H1 (cell line): ENCODE measurements around the gene BTBD16. TPM values are rescaled to one million over a fixed set of nuclear protein-coding genes. Genes with fewer than 3 reads are reported as not detected.

Source experiments
- CTCF ChIA-PET: fragments of 300-600 bp; sonication (Branson Sonifier 250); formaldehyde crosslinking; loops from one replicate; lab custom pipeline; 2021; ENCODE audit not compliant: partially characterized antibody; lab: Charles Lee
- POLR2A ChIA-PET: fragments of 300-600 bp; sonication (Branson Sonifier 250); formaldehyde crosslinking; loops from one replicate; lab custom pipeline; 2021; ENCODE audit warnings: inconsistent platforms; ENCODE audit not compliant: partially characterized antibody; lab: Charles Lee
- DNase-seq, 2 experiments: peaks; one replicate each; pipeline versions ENCODE4 v3.0.0 to v3.0.0-alpha.2; 2010 to 2022; ENCODE audit warnings: low spot score in 2 of 2, low read depth in 1 of 2, mixed read lengths in 1 of 2
- FAIRE-seq: peaks from 2 replicates; lab custom pipeline; 2011; peaks lifted over from hg19 to GRCh38; lab: Jason Lieb, UNC
- H2AFZ ChIP-seq: 2 replicates; pipeline ENCODE4 v1.8.1; 2012; ENCODE audit warnings: low read length, inconsistent platforms
- H2AK5ac ChIP-seq: 2 replicates; pipeline ENCODE4 v1.6.1; 2013; ENCODE audit warnings: low read depth, low read length
- H2BK120ac ChIP-seq: replicated peaks from 2 replicates; pipeline ENCODE3; 2013; ENCODE audit warnings: low read depth, low read length, inconsistent platforms
- H2BK12ac ChIP-seq: 2 replicates; pipeline ENCODE4 v1.6.1; 2013; ENCODE audit warnings: low read depth, low read length
- H2BK15ac ChIP-seq: 2 replicates; pipeline ENCODE4 v1.6.1; 2013; ENCODE audit warnings: low read length
- H2BK20ac ChIP-seq: 2 replicates; pipeline ENCODE4 v1.6.1; 2013; ENCODE audit warnings: low read length
- H2BK5ac ChIP-seq: 2 replicates; pipeline ENCODE4 v1.6.1; 2013; ENCODE audit warnings: low read depth, low read length
- H3K14ac ChIP-seq: 2 replicates; pipeline ENCODE4 v1.6.1; 2013; ENCODE audit warnings: inconsistent platforms; ENCODE audit not compliant: insufficient read length
- H3K18ac ChIP-seq: 2 replicates; pipeline ENCODE4 v1.6.1; 2013; ENCODE audit warnings: low read length; ENCODE audit errors: extremely low read depth
- H3K23ac ChIP-seq: 2 replicates; pipeline ENCODE4 v1.6.1; 2013; ENCODE audit warnings: inconsistent platforms; ENCODE audit not compliant: insufficient read length
- H3K23me2 ChIP-seq: 2 replicates; pipeline ENCODE4 v1.6.1; 2013; ENCODE audit warnings: low read depth, low read length
- H3K27ac ChIP-seq: 2 replicates; pipeline ENCODE4 v1.6.1; 2011; ENCODE audit warnings: low read depth, low read length, inconsistent platforms
- H3K27me3 ChIP-seq, 4 experiments: replicated peaks in 1 of 4; 1 replicate in 1 of 4; 2 replicates in 3 of 4; pipeline versions ENCODE4 v1.6.1 to v1.8.1; 2011 to 2013; ENCODE audit warnings: low read length in 3 of 4, mild to moderate bottlenecking in 3 of 4, inconsistent platforms in 2 of 4, mixed read lengths in 2 of 4, moderate library complexity in 1 of 4; ENCODE audit not compliant: control insufficient read depth in 3 of 4, insufficient read depth in 3 of 4; ENCODE audit errors: extremely low read depth in 1 of 4
- H3K36me3 ChIP-seq, 4 experiments: 2 replicates each; pipeline versions ENCODE4 v1.6.1 to v1.8.1; 2011 to 2013; ENCODE audit warnings: mild to moderate bottlenecking in 4 of 4, low read length in 3 of 4, moderate library complexity in 2 of 4, control low read depth in 1 of 4, inconsistent platforms in 1 of 4; ENCODE audit not compliant: insufficient read depth in 4 of 4, control insufficient read depth in 2 of 4
- H3K4ac ChIP-seq: replicated peaks from 2 replicates; pipeline ENCODE3; 2013; ENCODE audit warnings: low read length, low read depth, mixed read lengths, inconsistent platforms; ENCODE audit not compliant: insufficient read length
- H3K4me1 ChIP-seq, 4 experiments: replicated peaks in 1 of 4; 1 replicate in 1 of 4; 2 replicates in 3 of 4; pipeline versions ENCODE4 v1.6.1 to v1.8.1; 2011 to 2013; ENCODE audit warnings: low read length in 3 of 4, inconsistent platforms in 2 of 4, mixed read lengths in 1 of 4; ENCODE audit not compliant: insufficient read depth in 4 of 4, control insufficient read depth in 3 of 4
- H3K4me2 ChIP-seq, 2 experiments: 2 replicates each; pipeline versions ENCODE4 v1.6.1 to v1.8.1; 2011 to 2013; ENCODE audit warnings: low read depth in 2 of 2, low read length in 2 of 2, control low read depth in 1 of 2, inconsistent platforms in 1 of 2, mild to moderate bottlenecking in 1 of 2; ENCODE audit not compliant: insufficient read depth in 1 of 2
- H3K4me3 ChIP-seq, 4 experiments: fragments of 200-600, 300-600 bp in 1 of 4; sonication (generic), shearing (Covaris generic), sonication (Bioruptor Twin) in 1 of 4; 2 replicates each; pipeline versions ENCODE4 v1.5.1 to v1.8.1; 2011 to 2016; ENCODE audit warnings: low read length in 4 of 4, low read depth in 3 of 4, control low read depth in 2 of 4, inconsistent platforms in 2 of 4, mild to moderate bottlenecking in 2 of 4, mixed read lengths in 1 of 4, moderate library complexity in 1 of 4; ENCODE audit not compliant: insufficient read depth in 2 of 4; ENCODE audit errors: extremely low read depth in 1 of 4
- H3K56ac ChIP-seq: replicated peaks from 2 replicates; pipeline ENCODE3; 2013; ENCODE audit warnings: low read depth, mild to moderate bottlenecking, mixed read lengths, low read length, inconsistent platforms; ENCODE audit not compliant: insufficient read length
- H3K79me1 ChIP-seq: 2 replicates; pipeline ENCODE4 v1.6.1; 2013; ENCODE audit warnings: low read depth, low read length, control low read depth
- H3K79me2 ChIP-seq, 2 experiments: 2 replicates each; pipeline versions ENCODE4 v1.6.1 to v1.8.1; 2012 to 2013; ENCODE audit warnings: low read length in 2 of 2, mild to moderate bottlenecking in 2 of 2, inconsistent platforms in 1 of 2; ENCODE audit not compliant: insufficient read depth in 2 of 2, control insufficient read depth in 1 of 2
- H3K9ac ChIP-seq, 4 experiments: replicated peaks in 1 of 4; 1 replicate in 1 of 4; 2 replicates in 3 of 4; pipeline versions ENCODE4 v1.6.1 to v1.8.1; 2011 to 2013; ENCODE audit warnings: low read depth in 3 of 4, low read length in 3 of 4, control low read depth in 2 of 4, mild to moderate bottlenecking in 2 of 4, moderate library complexity in 2 of 4, inconsistent platforms in 1 of 4; ENCODE audit errors: extremely low read depth in 1 of 4
- H3K9me3 ChIP-seq, 2 experiments: 2 replicates each; pipeline versions ENCODE4 v1.6.1 to v1.8.1; 2012 to 2013; ENCODE audit warnings: mild to moderate bottlenecking in 2 of 2, moderate library complexity in 2 of 2, control low read depth in 1 of 2, inconsistent platforms in 1 of 2, low read depth in 1 of 2, low read length in 1 of 2, mixed read lengths in 1 of 2; ENCODE audit not compliant: insufficient read depth in 2 of 2
- H4K20me1 ChIP-seq, 2 experiments: replicated peaks in 1 of 2; 2 replicates each; pipeline versions ENCODE3 to v1.8.1; 2011 to 2013; ENCODE audit warnings: inconsistent platforms in 2 of 2, low read length in 2 of 2, mild to moderate bottlenecking in 1 of 2; ENCODE audit not compliant: insufficient read depth in 2 of 2, control insufficient read depth in 1 of 2
- H4K5ac ChIP-seq: 2 replicates; pipeline ENCODE4 v1.6.1; 2013; ENCODE audit warnings: low read length, low read depth, mixed read lengths, inconsistent platforms; ENCODE audit not compliant: insufficient read length
- H4K8ac ChIP-seq: 2 replicates; pipeline ENCODE4 v1.8.0; 2013; ENCODE audit warnings: mild to moderate bottlenecking, moderate library complexity, low read length, inconsistent platforms; ENCODE audit not compliant: insufficient read depth; ENCODE audit errors: extremely low read depth
- H4K91ac ChIP-seq: replicated peaks from 2 replicates; pipeline ENCODE3; 2013; ENCODE audit warnings: low read length, mixed read lengths, inconsistent platforms; ENCODE audit not compliant: insufficient read length
- BACH1 ChIP-seq: IDR thresholded peaks from 2 replicates; pipeline ENCODE4 v1.6.1; 2012; ENCODE audit warnings: low read length, improper control_type of control experiment
- CBX5 ChIP-seq: fragments of 300-800, 300-1000 bp; sonication (generic); IDR thresholded peaks from 2 replicates; pipeline ENCODE4 v1.7.1; 2016; ENCODE audit warnings: antibody characterized with exemption, low read length, low read depth
- E2F6 ChIP-seq: IDR thresholded peaks from 2 replicates; pipeline ENCODE4 v1.6.1; 2012; ENCODE audit warnings: inconsistent platforms
- EZH2 ChIP-seq: fragments of 200-600 bp; sonication (generic); IDR thresholded peaks from 2 replicates; pipeline ENCODE4 v1.7.1; 2012; ENCODE audit warnings: low read depth, mild to moderate bottlenecking, moderate library complexity, low read length, inconsistent platforms; ENCODE audit not compliant: severe bottlenecking
- JUN ChIP-seq: IDR thresholded peaks from 2 replicates; pipeline ENCODE4 v1.6.1; 2011; ENCODE audit warnings: low read depth, mild to moderate bottlenecking, improper control_type of control experiment, low read length
- JUND ChIP-seq: IDR thresholded peaks from 2 replicates; pipeline ENCODE4 v1.6.1; 2011; ENCODE audit warnings: mild to moderate bottlenecking, improper control_type of control experiment, low read length
- NRF1 ChIP-seq: IDR thresholded peaks from 2 replicates; pipeline ENCODE4 v1.6.1; 2011; ENCODE audit warnings: mild to moderate bottlenecking, low read depth, low read length, improper control_type of control experiment
- POLR2A ChIP-seq, 2 experiments: IDR thresholded peaks; 1 replicate in 1 of 2; 2 replicates in 1 of 2; pipeline ENCODE4 v1.6.1; 2011; ENCODE audit warnings: low read depth in 2 of 2, low read length in 2 of 2, mild to moderate bottlenecking in 2 of 2; ENCODE audit errors: control extremely low read depth in 1 of 2
- RXRA ChIP-seq: IDR thresholded peaks from 2 replicates; pipeline ENCODE4 v1.6.1; 2011; ENCODE audit warnings: low read depth, mild to moderate bottlenecking, low read length, moderate library complexity; ENCODE audit not compliant: insufficient read depth
- SIX5 ChIP-seq: IDR thresholded peaks from 2 replicates; pipeline ENCODE4 v1.6.1; 2011; ENCODE audit warnings: mild to moderate bottlenecking, low read depth, low read length
- YY1 ChIP-seq: IDR thresholded peaks from 2 replicates; pipeline ENCODE4 v1.6.1; 2011; ENCODE audit warnings: low read depth, mild to moderate bottlenecking, low read length
- WGBS, 2 experiments: shearing (Covaris generic) in 1 of 2; methylation state at CpG; one replicate each; pipeline versions ENCODE4 v1.1.6 to v1.1.7; 2013 to 2015; ENCODE audit warnings: low lambda C conversion rate in 2 of 2, mixed read lengths in 2 of 2, inconsistent platforms in 1 of 2, low coverage in 1 of 2, missing lambda C conversion rate in 1 of 2; ENCODE audit not compliant: insufficient replicate concordance in 2 of 2, insufficient coverage in 1 of 2, insufficient read length in 1 of 2; ENCODE audit errors: extremely low coverage in 1 of 2, missing lambda C conversion rate in 1 of 2; 5-methylcytosine and 5-hydroxymethylcytosine counted together
- polyA plus RNA-seq, 7 experiments: library from polyadenylated mRNA; depleted of rRNA in 3 of 7; stranded (reverse) in 5 of 7; unstranded in 2 of 7; fragments of >200 nt in 5 of 7; fragments of 200-250 nt in 2 of 7; gene quantifications; 1 replicate in 5 of 7; 2 replicates in 1 of 7; 4 replicates in 1 of 7; pipeline versions ENCODE4 v1.2.1 to v1.2.3, GENCODE V29; 2011 to 2013; ENCODE audit warnings: missing spikeins in 2 of 7, mixed read lengths in 2 of 7
- total RNA-seq: library from RNA; stranded (reverse); fragmentation: NEBNext Ultra II Directional; extraction: Animal tissue kit (Norgen Biotek cat#: 25700); gene quantifications from 2 replicates; pipeline ENCODE4 v1.2.1, GENCODE V29; 2021

Gene BTBD16
- total and polyA plus RNA-seq, 2 of the 8 experiments (the other 6 are each of a cell fraction or from before 2014, with no cell fraction given) = 0.05 TPM; not detected in 1

- Histone ChIP-seq H2BK12ac (no peak overlapping the region), H3K9me3 (no peaks in the 10 kb centered on the region), H4K5ac (no peak overlapping the region), H2AK5ac (no peak overlapping the region), H2BK120ac (no peak overlapping the region), H3K27me3 (peaks cover 0 to 1% (median 0%) of the 10 kb centered on the region in 4 experiments; a peak in 1 of 7 replicates), H2AFZ (no peak overlapping the region), H4K91ac (no peak overlapping the region), H3K4me3 (no peak overlapping the region), H3K56ac (no peak overlapping the region), H3K4me2 (no peak overlapping the region), H3K4me1 (peaks cover 0 to 6% (median 0%) of the 10 kb centered on the region in 4 experiments; a peak in 4 of 7 replicates), H3K23ac (no peak overlapping the region), H3K4ac (no peak overlapping the region), H3K36me3 (no peaks in the 10 kb centered on the region), H2BK5ac (no peak overlapping the region), H2BK15ac (no peak overlapping the region), H3K9ac (no peak overlapping the region), H3K79me1 (no peaks in the 10 kb centered on the region), H2BK20ac (no peak overlapping the region), H4K20me1 (no peaks in the 10 kb centered on the region), H3K23me2 (no peaks in the 10 kb centered on the region), H3K14ac (no peak overlapping the region), H3K27ac (no peak overlapping the region), H3K18ac (no peak overlapping the region), H3K79me2 (no peaks in the 10 kb centered on the region), H4K8ac (no peak overlapping the region)
- ChIA-PET CTCF (interaction anchor here (0.7 to 3.2 kb wide), 6 partner anchors 8 to 694 kb away, joined by 3 to 17 read pairs (median 3); no protein-coding TSS in a partner anchor), POLR2A (no interaction called here)
- WGBS, 2 experiments = 84% methylated on average over 13 of the region's 13 CpGs; no CpG with 5 or more reads in 1 of the 2 experiments
- FAIRE-seq (no peak), DNase-seq (no peak)
- TF ChIP-seq POLR2A (IDR thresholded peaks at IDR 0.05; ENCODE audit: control extremely low read depth in 1 of 2, low read depth in 2 of 2, low read length in 2 of 2) = no peak
- no peak for TF ChIP-seq JUN
- TF ChIP-seq E2F6 = no peak
- no peak for TF ChIP-seq SIX5
- no peak for TF ChIP-seq YY1
- TF ChIP-seq JUND = no peak
- no peak for TF ChIP-seq CBX5
- TF ChIP-seq EZH2 = no peak
- TF ChIP-seq RXRA = no peak
- no peak for TF ChIP-seq BACH1
- no peak for TF ChIP-seq NRF1
These were observed 19.9 kb downstream of the BTBD16 start for GRCh38 chr10:122290833-122291532.
